GM12864 (cell line): ENCODE measurements around the gene MAIP1.

Source experiments
- DNase-seq: peaks from one replicate; pipeline ENCODE4 v3.0.0-alpha.2; 2011; ENCODE audit warnings: low read depth
- H3K4me3 ChIP-seq: 2 replicates; pipeline ENCODE4 v1.5.1; 2011; ENCODE audit warnings: mild to moderate bottlenecking, low read depth, low read length, control low read depth
- TF ChIP-seq, protein P1 (sequence below): IDR thresholded peaks from 2 replicates; pipeline ENCODE4 v1.5.1; 2011; ENCODE audit warnings: low read depth, mild to moderate bottlenecking, moderate library complexity, low read length, control low read depth, inconsistent platforms; ENCODE audit errors: missing control alignments

Gene MAIP1

DNA sequence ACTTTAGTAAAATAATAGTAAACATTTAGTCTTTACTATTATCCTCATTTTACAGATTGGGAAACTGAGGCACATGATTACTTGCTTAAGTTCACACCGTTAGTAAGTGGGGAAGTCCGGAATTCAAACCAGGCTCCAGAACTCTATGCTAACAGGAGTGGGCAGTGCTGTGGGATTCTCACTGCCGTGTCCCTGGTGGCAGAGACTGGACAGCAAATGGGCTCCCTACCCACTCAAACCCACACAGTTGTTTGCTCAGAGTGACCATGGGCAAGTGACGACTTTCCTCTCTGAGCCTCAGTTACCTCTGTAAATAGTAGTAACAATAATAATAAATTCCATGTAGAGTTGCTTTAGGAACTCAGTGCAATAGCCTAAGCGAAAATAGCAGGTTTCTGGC is 24.0 kb downstream of the MAIP1 start:
- no peak for DNase-seq
- TF ChIP-seq, protein P1, sequence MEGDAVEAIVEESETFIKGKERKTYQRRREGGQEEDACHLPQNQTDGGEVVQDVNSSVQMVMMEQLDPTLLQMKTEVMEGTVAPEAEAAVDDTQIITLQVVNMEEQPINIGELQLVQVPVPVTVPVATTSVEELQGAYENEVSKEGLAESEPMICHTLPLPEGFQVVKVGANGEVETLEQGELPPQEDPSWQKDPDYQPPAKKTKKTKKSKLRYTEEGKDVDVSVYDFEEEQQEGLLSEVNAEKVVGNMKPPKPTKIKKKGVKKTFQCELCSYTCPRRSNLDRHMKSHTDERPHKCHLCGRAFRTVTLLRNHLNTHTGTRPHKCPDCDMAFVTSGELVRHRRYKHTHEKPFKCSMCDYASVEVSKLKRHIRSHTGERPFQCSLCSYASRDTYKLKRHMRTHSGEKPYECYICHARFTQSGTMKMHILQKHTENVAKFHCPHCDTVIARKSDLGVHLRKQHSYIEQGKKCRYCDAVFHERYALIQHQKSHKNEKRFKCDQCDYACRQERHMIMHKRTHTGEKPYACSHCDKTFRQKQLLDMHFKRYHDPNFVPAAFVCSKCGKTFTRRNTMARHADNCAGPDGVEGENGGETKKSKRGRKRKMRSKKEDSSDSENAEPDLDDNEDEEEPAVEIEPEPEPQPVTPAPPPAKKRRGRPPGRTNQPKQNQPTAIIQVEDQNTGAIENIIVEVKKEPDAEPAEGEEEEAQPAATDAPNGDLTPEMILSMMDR, result no peak
- H3K4me3 ChIP-seq, result no peak overlapping the region

DNA sequence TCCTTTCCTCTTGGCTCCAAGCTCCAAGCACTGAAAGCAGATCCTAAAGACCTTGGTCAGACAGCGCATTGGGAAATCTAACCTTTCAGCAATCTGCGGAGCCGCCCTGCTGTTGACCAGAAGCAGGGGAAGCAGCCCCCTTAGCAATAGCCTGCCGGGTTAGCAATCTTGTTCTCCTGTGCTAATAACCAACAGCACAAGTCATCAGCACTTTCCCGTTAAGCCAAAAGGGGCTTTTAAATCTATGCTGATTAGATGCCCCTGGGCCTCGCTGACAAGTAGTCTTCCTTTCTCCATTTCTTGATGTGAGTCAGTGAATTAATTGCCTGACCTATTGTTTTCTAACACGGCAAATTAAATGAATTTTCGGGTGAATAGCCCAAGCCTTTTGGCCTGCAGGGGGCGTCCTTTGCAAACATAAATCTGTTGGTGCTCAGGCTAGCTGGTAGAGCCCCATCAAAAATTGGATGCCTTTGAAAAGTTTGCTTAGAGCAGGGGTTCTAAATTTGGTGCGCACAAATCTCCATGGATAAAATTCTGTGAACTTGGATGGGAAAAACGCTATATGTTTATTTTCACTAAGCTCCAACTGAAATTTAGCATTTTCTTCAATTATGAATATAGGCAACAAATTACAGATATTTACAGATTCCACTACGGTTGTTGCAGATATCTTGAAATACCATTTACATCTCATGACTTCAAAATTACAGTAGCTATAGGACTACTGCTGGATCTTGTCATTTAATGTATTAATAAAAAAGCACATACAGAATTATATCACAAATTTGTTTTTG is 24.6 kb downstream of the MAIP1 start:
- TF ChIP-seq, protein P1, result peak; percentile 65
- DNase-seq, result peak; percentile 26

DNA sequence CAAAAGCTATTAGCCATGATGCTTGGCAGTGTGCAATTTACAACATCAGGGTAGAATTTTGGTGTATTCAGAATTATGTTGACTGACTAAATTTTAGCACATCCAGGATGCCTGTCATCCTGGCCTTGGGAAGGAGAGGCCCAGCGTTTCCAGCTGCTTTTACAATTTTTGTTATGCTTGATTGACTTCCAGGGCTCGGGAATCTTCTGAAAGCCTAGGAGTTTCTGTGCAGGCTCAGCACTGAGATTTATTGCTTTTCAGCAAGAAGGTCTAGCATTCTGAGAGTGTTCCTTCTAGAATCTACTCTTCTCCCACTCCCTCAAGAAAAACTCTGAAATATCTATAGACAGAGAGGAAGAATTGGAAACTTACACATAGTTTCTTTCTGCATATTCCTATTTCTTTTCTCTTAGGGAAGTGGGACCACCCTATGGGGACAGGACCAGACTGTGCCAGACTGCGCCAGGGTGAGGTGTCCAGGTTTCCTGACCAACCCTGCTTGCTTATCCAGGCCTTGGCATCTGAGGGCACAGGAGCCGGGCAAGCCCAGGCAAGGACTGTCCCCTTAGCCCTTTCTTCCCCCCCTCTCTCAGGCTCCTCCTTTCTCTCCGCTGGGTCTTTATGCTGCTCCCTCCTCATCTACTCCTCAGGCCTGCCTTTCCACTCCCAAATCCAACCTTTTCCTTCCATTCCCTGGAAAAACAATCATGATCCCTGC is 26.9 kb downstream of the MAIP1 start:
- DNase-seq, result no peak
- TF ChIP-seq, protein P1, result no peak
- H3K4me3 ChIP-seq, result no peak overlapping the region

More for the DNA sequence above, 24.6 kb downstream of the MAIP1 start:
- H3K4me3 ChIP-seq, result no peak overlapping the region

DNA sequence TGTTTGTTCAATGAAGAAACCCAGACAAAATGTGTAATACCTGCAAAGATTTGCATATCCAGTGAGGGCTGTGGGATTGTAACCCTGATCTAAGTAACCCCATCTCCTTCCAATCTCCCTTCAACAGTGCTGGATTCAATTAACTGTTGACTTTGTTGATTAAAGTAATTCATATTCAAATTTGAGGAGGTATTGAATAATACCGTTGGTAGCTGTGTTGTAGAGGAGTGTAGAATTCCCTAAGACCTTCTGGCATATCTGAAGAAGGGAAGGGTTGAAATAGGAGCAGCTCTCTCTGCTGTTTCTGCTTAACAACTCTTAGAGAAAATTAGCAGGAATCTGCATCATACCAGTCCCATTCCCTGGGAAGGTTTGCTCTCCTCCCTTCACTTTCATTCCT is 28.2 kb downstream of the MAIP1 start:
- DNase-seq, result no peak
- H3K4me3 ChIP-seq, result no peak overlapping the region
- TF ChIP-seq, protein P1, result no peak

DNA sequence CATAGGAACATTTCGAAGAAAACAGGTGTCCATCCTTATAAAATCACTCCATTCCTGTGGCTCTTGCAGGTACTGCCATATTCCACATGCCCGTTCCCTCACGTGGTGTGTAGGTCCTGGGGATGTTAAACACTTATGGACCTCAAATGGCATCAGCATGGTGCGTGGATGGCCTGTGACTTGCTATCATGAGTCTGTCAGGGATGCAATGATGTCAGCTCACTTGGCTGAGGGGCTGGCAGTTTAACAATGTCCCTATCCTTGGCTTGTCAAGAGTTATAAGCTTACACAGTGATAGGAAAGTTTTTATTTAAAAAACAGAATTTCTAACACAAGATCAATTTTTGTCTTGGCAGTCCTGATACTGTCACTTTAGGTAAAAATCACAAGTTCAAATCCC is 28.8 kb downstream of the MAIP1 start:
- TF ChIP-seq, protein P1, result no peak
- no peak for DNase-seq
- no peak overlapping the region for H3K4me3 ChIP-seq

DNA sequence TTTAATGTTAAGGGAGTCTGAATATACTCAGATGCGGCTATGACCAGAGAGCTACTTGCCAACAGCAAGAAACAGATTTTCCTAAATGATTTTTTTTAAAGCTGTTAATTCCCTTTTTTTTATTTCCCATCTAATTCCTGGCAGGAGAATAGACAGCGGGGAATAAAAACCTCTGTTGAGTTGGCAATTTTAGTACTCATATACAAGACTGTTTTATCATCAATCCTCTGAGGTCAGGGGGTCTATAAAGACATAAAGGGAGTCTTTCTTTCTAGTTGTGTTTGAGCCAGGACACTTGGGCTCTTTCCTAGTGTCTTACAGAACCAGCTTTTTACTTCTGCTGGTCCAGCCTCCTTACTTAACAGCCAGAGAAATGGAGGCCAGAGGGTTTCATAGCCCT is 29.4 kb downstream of the MAIP1 start:
- H3K4me3 ChIP-seq, result no peak overlapping the region
- DNase-seq, result no peak
- TF ChIP-seq, protein P1, result no peak
